ENCODE results near the gene TAF5L.

DNA sequence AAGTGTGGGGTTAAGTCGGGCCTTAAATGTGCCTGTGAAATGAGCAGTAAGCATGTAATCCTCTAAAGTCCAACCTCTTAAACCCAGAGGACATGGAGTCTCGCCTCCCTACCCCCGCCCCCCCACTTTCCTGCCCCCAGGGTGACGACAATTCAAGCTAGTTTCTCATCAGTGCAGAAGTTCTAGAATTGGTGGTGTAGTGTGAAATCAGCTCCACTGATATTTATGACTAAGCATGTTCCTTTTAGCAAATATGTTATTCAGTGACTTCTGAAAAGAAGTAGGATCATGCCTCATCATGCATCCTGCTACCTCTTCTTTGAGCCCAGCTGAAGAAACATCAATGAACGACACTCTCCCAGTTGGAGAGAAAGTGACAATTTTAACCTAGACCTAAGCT is 64.8 kb downstream of the TAF5L start:
- TF ChIP-seq, protein P1, sequence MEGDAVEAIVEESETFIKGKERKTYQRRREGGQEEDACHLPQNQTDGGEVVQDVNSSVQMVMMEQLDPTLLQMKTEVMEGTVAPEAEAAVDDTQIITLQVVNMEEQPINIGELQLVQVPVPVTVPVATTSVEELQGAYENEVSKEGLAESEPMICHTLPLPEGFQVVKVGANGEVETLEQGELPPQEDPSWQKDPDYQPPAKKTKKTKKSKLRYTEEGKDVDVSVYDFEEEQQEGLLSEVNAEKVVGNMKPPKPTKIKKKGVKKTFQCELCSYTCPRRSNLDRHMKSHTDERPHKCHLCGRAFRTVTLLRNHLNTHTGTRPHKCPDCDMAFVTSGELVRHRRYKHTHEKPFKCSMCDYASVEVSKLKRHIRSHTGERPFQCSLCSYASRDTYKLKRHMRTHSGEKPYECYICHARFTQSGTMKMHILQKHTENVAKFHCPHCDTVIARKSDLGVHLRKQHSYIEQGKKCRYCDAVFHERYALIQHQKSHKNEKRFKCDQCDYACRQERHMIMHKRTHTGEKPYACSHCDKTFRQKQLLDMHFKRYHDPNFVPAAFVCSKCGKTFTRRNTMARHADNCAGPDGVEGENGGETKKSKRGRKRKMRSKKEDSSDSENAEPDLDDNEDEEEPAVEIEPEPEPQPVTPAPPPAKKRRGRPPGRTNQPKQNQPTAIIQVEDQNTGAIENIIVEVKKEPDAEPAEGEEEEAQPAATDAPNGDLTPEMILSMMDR (IDR thresholded peaks at IDR 0.05): no peak
- TF ChIP-seq EZH2 (IDR thresholded peaks at IDR 0.05): no peak
- TF ChIP-seq EZH2phosphoT487 (IDR thresholded peaks at IDR 0.05): no peak
